HG03521 (cell line): ENCODE data around the gene GRXCR1.

ENCODE experiments used
- ATAC-seq: cut with Tn5 transposase; IDR thresholded peaks from one replicate; pipeline ENCODE4 v1.9.1; 2021; ENCODE audit warnings: mild to moderate bottlenecking, moderate library complexity; ENCODE audit not compliant: unreplicated experiment

GRXCR1 gene

GRCh38 chr4:42892413-42892812 lies at the start of gene GRXCR1:
Gene GRXCR1, plus strand, starts transcription at chr4:42892713. Its CDS starts 554 bp downstream, at chr4:42893267.
- ATAC-seq, result no peak

GRCh38 chr4:42843694-42844093 lies 48.8 kb upstream of the GRXCR1 start:
- no peak for ATAC-seq

GRCh38 chr4:42844422-42845070 lies 48.0 kb upstream of the GRXCR1 start:
- no peak for ATAC-seq

- no peak for ATAC-seq
Observed at GRCh38 chr4:42845586-42845985, 46.9 kb upstream of the GRXCR1 start.

- ATAC-seq, result no peak
Observed at GRCh38 chr4:42855779-42856178, 36.7 kb upstream of the GRXCR1 start.

GRCh38 chr4:42865572-42866189 lies 26.8 kb upstream of the GRXCR1 start:
- ATAC-seq, result peak; percentile 53

- no peak for ATAC-seq
Observed at GRCh38 chr4:42871261-42871660, 21.3 kb upstream of the GRXCR1 start.

GRCh38 chr4:42871671-42872290 lies 20.7 kb upstream of the GRXCR1 start:
- ATAC-seq, result no peak

GRCh38 chr4:42878863-42879262 lies 13.7 kb upstream of the GRXCR1 start:
- no peak for ATAC-seq

- ATAC-seq, result no peak
Observed at GRCh38 chr4:42881253-42881652, 11.3 kb upstream of the GRXCR1 start.

- ATAC-seq, result no peak
Observed at GRCh38 chr4:42891644-42892043, 869 bp upstream of the GRXCR1 start.

- ATAC-seq, result no peak
Observed at GRCh38 chr4:42895452-42895851, 2.9 kb downstream of the GRXCR1 start.

- no peak for ATAC-seq
Observed at GRCh38 chr4:42904986-42905385, 12.5 kb downstream of the GRXCR1 start.

- no peak for ATAC-seq
Observed at GRCh38 chr4:42905591-42905990, 13.1 kb downstream of the GRXCR1 start.

GRCh38 chr4:42906341-42906740 lies 13.8 kb downstream of the GRXCR1 start:
- ATAC-seq, result no peak

GRCh38 chr4:42906891-42907759 lies 14.6 kb downstream of the GRXCR1 start:
- ATAC-seq, result no peak

GRCh38 chr4:42910459-42910858 lies 17.9 kb downstream of the GRXCR1 start:
- no peak for ATAC-seq

- ATAC-seq, result no peak
Observed at GRCh38 chr4:42914937-42915336, 22.4 kb downstream of the GRXCR1 start.

- ATAC-seq, result no peak
Observed at GRCh38 chr4:42915484-42915883, 23.0 kb downstream of the GRXCR1 start.

GRCh38 chr4:42917296-42917695 lies 24.8 kb downstream of the GRXCR1 start:
- ATAC-seq, result no peak

- no peak for ATAC-seq
Observed at GRCh38 chr4:42923431-42923830, 30.9 kb downstream of the GRXCR1 start.
